ENCODE results near the gene AFAP1L2.

Gene AFAP1L2

GRCh38 chr10:114276671-114277070 lies 127.6 kb downstream of the AFAP1L2 start:
- Histone ChIP-seq H3K4me3 (ENCODE audit: low read depth in 1 of 2, low read length in 2 of 2) (no peak overlapping the region), H3K9me3 (ENCODE audit: control insufficient read depth in 1 of 2, low read length in 2 of 2) (no peaks in the 10 kb centered on the region), H3K36me3 (ENCODE audit: control insufficient read depth in 1 of 2, insufficient read depth in 2 of 2, low read length in 2 of 2) (no peaks in the 10 kb centered on the region), H3K9ac (ENCODE audit: low read depth in 1 of 2, low read length in 2 of 2) (no peak overlapping the region), H3K27me3 (ENCODE audit: control insufficient read depth in 1 of 2, insufficient read depth in 2 of 2, low read length in 2 of 2) (no peaks in the 10 kb centered on the region), H3K4me1 (ENCODE audit: control insufficient read depth in 1 of 2, insufficient read depth in 2 of 2, low read length in 2 of 2) (no peaks in the 10 kb centered on the region), H3K27ac (ENCODE audit: low read depth, low read length) (no peak overlapping the region)

DNA sequence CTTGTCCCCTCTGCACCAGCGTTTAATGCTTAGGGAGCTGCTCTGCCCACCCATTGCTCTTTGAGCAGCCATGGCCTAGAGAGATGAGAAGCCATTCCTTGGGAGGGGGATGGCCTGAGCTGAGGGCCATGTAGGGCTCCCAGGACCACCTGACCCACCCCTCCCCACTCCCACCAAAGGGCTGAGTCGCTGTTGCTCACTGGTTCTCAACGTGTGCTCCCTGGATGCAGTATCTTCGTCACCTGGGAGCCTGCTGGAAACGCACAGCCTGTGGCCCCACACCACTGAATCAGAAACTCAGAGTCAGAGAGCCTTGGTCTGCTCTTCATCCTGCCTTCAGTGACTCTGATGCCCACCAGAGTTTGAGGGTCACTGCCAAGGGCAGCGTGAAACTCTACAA lies 128.2 kb downstream of the AFAP1L2 start:
- H3K36me3 ChIP-seq (ENCODE audit: control insufficient read depth in 1 of 2, insufficient read depth in 2 of 2, low read length in 2 of 2): no peaks in the 10 kb centered on the region
- H3K4me3 ChIP-seq (ENCODE audit: low read depth in 1 of 2, low read length in 2 of 2): no peak overlapping the region
- H3K4me1 ChIP-seq (ENCODE audit: control insufficient read depth in 1 of 2, insufficient read depth in 2 of 2, low read length in 2 of 2): peaks cover 0 to 5% of the 10 kb centered on the region in 2 donors
- H3K9ac ChIP-seq (ENCODE audit: low read depth in 1 of 2, low read length in 2 of 2): no peak overlapping the region
- H3K27ac ChIP-seq (ENCODE audit: low read depth, low read length): no peak overlapping the region
- H3K27me3 ChIP-seq (ENCODE audit: control insufficient read depth in 1 of 2, insufficient read depth in 2 of 2, low read length in 2 of 2): no peaks in the 10 kb centered on the region
- no peaks in the 10 kb centered on the region for H3K9me3 ChIP-seq (ENCODE audit: control insufficient read depth in 1 of 2, low read length in 2 of 2)

DNA sequence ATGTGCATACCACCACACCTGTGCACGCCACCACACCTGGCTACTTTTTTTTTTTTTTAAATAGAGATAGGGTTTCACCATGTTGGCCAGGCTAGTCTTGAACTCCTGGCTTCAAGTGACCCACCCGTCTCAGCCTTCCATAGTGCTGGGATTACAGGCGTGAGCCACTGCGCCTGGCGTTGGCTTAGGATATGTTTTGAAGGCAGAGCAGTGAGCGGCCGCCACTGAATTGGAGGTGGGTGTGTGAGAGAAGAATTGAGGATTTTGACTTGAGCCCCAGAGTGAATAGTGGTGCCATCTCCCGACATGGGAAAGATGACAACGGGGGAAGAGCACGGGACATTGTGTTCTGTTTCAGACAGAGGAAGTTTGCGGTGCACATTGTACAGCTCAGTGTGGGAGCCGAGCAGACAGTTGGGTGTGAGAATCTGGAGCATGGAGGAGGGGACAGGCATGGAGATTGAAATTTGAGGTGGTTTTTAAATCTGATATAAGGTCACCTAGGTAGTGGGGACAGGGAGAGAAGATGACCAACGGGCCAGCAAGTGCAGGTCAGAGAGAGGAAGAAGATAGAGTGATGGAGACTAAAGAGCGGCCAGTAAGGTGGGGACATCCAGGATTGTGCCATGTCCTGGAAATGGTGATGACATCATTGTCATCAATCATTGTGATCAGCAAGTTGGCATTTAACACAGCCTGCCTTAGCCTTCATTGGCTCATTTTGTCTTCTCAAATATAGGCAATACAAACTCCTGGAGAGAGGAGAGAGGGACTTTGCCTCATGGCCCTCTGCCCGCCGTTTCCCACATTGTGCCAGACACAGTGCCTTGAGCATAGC lies 129.5 kb downstream of the AFAP1L2 start:
- H3K36me3 ChIP-seq (ENCODE audit: control insufficient read depth in 1 of 2, insufficient read depth in 2 of 2, low read length in 2 of 2): no peaks in the 10 kb centered on the region

GRCh38 chr10:114273910-114274309 lies 130.4 kb downstream of the AFAP1L2 start:
- H3K9me3 ChIP-seq (ENCODE audit: control insufficient read depth in 1 of 2, low read length in 2 of 2): no peaks in the 10 kb centered on the region
- H3K4me3 ChIP-seq (ENCODE audit: low read depth in 1 of 2, low read length in 2 of 2): no peak overlapping the region
- no peaks in the 10 kb centered on the region for H3K36me3 ChIP-seq (ENCODE audit: control insufficient read depth in 1 of 2, insufficient read depth in 2 of 2, low read length in 2 of 2)
- H3K4me1 ChIP-seq (ENCODE audit: control insufficient read depth in 1 of 2, insufficient read depth in 2 of 2, low read length in 2 of 2): peaks cover 0 to 11% of the 10 kb centered on the region in 2 donors
- H3K27me3 ChIP-seq (ENCODE audit: control insufficient read depth in 1 of 2, insufficient read depth in 2 of 2, low read length in 2 of 2): no peaks in the 10 kb centered on the region
- H3K27ac ChIP-seq (ENCODE audit: low read depth, low read length): no peak overlapping the region
- no peak overlapping the region for H3K9ac ChIP-seq (ENCODE audit: low read depth in 1 of 2, low read length in 2 of 2)

More for the DNA sequence above, 129.5 kb downstream of the AFAP1L2 start:
- Histone ChIP-seq H3K4me1 (ENCODE audit: control insufficient read depth in 1 of 2, insufficient read depth in 2 of 2, low read length in 2 of 2) (peaks cover 0 to 11% of the 10 kb centered on the region in 2 donors), H3K27ac (ENCODE audit: low read depth, low read length) (no peak overlapping the region), H3K27me3 (ENCODE audit: control insufficient read depth in 1 of 2, insufficient read depth in 2 of 2, low read length in 2 of 2) (no peaks in the 10 kb centered on the region), H3K9me3 (ENCODE audit: control insufficient read depth in 1 of 2, low read length in 2 of 2) (no peaks in the 10 kb centered on the region), H3K9ac (ENCODE audit: low read depth in 1 of 2, low read length in 2 of 2) (no peak overlapping the region), H3K4me3 (ENCODE audit: low read depth in 1 of 2, low read length in 2 of 2) (no peak overlapping the region)

DNA sequence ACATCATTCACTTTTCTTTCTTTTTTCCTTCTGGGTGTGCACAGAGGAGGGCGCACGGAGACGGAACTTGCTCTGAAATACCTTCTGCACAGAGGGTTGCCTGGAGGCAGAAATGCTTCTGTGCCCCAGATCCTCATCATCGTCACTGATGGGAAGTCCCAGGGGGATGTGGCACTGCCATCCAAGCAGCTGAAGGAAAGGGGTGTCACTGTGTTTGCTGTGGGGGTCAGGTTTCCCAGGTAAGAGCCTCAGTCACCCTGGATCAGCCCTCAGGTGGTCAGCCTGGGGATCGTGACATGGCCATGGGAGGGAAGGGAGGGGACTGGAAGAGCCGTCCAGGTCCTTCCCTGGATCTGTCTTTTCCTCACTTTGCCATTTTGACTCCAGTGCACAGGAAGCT lies 131.6 kb downstream of the AFAP1L2 start:
- peaks cover 0 to 11% of the 10 kb centered on the region in 2 donors for H3K4me1 ChIP-seq (ENCODE audit: control insufficient read depth in 1 of 2, insufficient read depth in 2 of 2, low read length in 2 of 2)
- no peak overlapping the region for H3K9ac ChIP-seq (ENCODE audit: low read depth in 1 of 2, low read length in 2 of 2)
- H3K4me3 ChIP-seq (ENCODE audit: low read depth in 1 of 2, low read length in 2 of 2): no peak overlapping the region
- H3K27ac ChIP-seq (ENCODE audit: low read depth, low read length): no peak overlapping the region
- no peaks in the 10 kb centered on the region for H3K36me3 ChIP-seq (ENCODE audit: control insufficient read depth in 1 of 2, insufficient read depth in 2 of 2, low read length in 2 of 2)
- H3K9me3 ChIP-seq (ENCODE audit: control insufficient read depth in 1 of 2, low read length in 2 of 2): no peaks in the 10 kb centered on the region
- no peaks in the 10 kb centered on the region for H3K27me3 ChIP-seq (ENCODE audit: control insufficient read depth in 1 of 2, insufficient read depth in 2 of 2, low read length in 2 of 2)

GRCh38 chr10:114271779-114272167 lies 132.5 kb downstream of the AFAP1L2 start:
- H3K27ac ChIP-seq (ENCODE audit: low read depth, low read length): no peak overlapping the region
- no peaks in the 10 kb centered on the region for H3K27me3 ChIP-seq (ENCODE audit: control insufficient read depth in 1 of 2, insufficient read depth in 2 of 2, low read length in 2 of 2)
- H3K9me3 ChIP-seq (ENCODE audit: control insufficient read depth in 1 of 2, low read length in 2 of 2): no peaks in the 10 kb centered on the region
- H3K4me3 ChIP-seq (ENCODE audit: low read depth in 1 of 2, low read length in 2 of 2): no peak overlapping the region
- H3K9ac ChIP-seq (ENCODE audit: low read depth in 1 of 2, low read length in 2 of 2): no peak overlapping the region
- peaks cover 0 to 11% of the 10 kb centered on the region in 2 donors for H3K4me1 ChIP-seq (ENCODE audit: control insufficient read depth in 1 of 2, insufficient read depth in 2 of 2, low read length in 2 of 2)
- H3K36me3 ChIP-seq (ENCODE audit: control insufficient read depth in 1 of 2, insufficient read depth in 2 of 2, low read length in 2 of 2): no peaks in the 10 kb centered on the region

DNA sequence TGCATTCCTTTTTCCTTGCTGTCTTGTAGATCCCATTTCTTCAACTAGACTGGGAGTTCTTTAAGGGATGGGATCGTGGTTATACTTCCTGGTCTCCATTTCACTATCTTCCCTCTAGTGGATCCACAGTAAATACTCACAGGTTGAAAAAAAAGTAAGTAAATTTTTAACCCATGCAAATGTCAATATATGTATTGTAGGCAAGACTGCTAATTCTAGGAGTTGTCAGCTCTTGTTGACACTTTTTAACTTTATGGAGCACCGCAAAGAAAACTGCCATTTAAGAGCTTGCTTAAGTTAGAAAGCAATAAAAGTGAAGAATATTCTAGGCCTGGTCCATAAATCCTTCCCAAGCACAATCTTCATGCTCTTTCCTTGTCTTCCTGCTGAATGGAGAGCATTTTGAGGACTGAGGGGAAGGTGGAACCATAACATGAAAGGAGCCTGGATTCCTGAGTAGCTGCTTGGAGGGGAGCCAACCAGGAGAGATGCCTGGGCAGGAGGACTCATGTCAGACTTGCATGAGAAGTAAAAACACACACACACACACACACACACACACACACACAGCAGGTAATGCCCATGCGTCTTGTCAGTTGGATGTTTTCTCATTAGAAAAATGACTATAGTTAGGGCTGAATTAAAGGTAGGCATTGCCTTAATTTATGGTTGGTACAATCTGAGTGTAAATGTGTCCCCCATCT lies 133.1 kb downstream of the AFAP1L2 start:
- Histone ChIP-seq H3K4me3 (ENCODE audit: low read depth in 1 of 2, low read length in 2 of 2) (no peak overlapping the region), H3K36me3 (ENCODE audit: control insufficient read depth in 1 of 2, insufficient read depth in 2 of 2, low read length in 2 of 2) (no peaks in the 10 kb centered on the region), H3K27ac (ENCODE audit: low read depth, low read length) (no peak overlapping the region), H3K9me3 (ENCODE audit: control insufficient read depth in 1 of 2, low read length in 2 of 2) (no peaks in the 10 kb centered on the region), H3K9ac (ENCODE audit: low read depth in 1 of 2, low read length in 2 of 2) (no peak overlapping the region), H3K4me1 (ENCODE audit: control insufficient read depth in 1 of 2, insufficient read depth in 2 of 2, low read length in 2 of 2) (peaks cover 0 to 11% of the 10 kb centered on the region in 2 donors), H3K27me3 (ENCODE audit: control insufficient read depth in 1 of 2, insufficient read depth in 2 of 2, low read length in 2 of 2) (no peaks in the 10 kb centered on the region)

- no peaks in the 10 kb centered on the region for H3K36me3 ChIP-seq (ENCODE audit: control insufficient read depth in 1 of 2, insufficient read depth in 2 of 2, low read length in 2 of 2)
- no peaks in the 10 kb centered on the region for H3K9me3 ChIP-seq (ENCODE audit: control insufficient read depth in 1 of 2, low read length in 2 of 2)
- H3K27ac ChIP-seq (ENCODE audit: low read depth, low read length): no peak overlapping the region
- H3K4me1 ChIP-seq (ENCODE audit: control insufficient read depth in 1 of 2, insufficient read depth in 2 of 2, low read length in 2 of 2): peaks cover 0 to 10% of the 10 kb centered on the region in 2 donors
- H3K4me3 ChIP-seq (ENCODE audit: low read depth in 1 of 2, low read length in 2 of 2): no peak overlapping the region
- H3K27me3 ChIP-seq (ENCODE audit: control insufficient read depth in 1 of 2, insufficient read depth in 2 of 2, low read length in 2 of 2): no peaks in the 10 kb centered on the region
- no peak overlapping the region for H3K9ac ChIP-seq (ENCODE audit: low read depth in 1 of 2, low read length in 2 of 2)
These were observed 137.8 kb downstream of the AFAP1L2 start for GRCh38 chr10:114266521-114266920.

GRCh38 chr10:114265392-114266053 lies 138.8 kb downstream of the AFAP1L2 start:
- Histone ChIP-seq H3K9me3 (ENCODE audit: control insufficient read depth in 1 of 2, low read length in 2 of 2) (no peaks in the 10 kb centered on the region), H3K27me3 (ENCODE audit: control insufficient read depth in 1 of 2, insufficient read depth in 2 of 2, low read length in 2 of 2) (no peaks in the 10 kb centered on the region), H3K36me3 (ENCODE audit: control insufficient read depth in 1 of 2, insufficient read depth in 2 of 2, low read length in 2 of 2) (no peaks in the 10 kb centered on the region), H3K4me1 (ENCODE audit: control insufficient read depth in 1 of 2, insufficient read depth in 2 of 2, low read length in 2 of 2) (peaks cover 0 to under 1% of the 10 kb centered on the region in 2 donors), H3K9ac (ENCODE audit: low read depth in 1 of 2, low read length in 2 of 2) (no peak overlapping the region), H3K4me3 (ENCODE audit: low read depth in 1 of 2, low read length in 2 of 2) (no peak overlapping the region), H3K27ac (ENCODE audit: low read depth, low read length) (no peak overlapping the region)

GRCh38 chr10:114262496-114262895 lies 141.8 kb downstream of the AFAP1L2 start:
- Histone ChIP-seq H3K27ac (ENCODE audit: low read depth, low read length) (no peak overlapping the region), H3K4me1 (ENCODE audit: control insufficient read depth in 1 of 2, insufficient read depth in 2 of 2, low read length in 2 of 2) (peaks cover 2 to 6% of the 10 kb centered on the region in 2 donors), H3K27me3 (ENCODE audit: control insufficient read depth in 1 of 2, insufficient read depth in 2 of 2, low read length in 2 of 2) (no peaks in the 10 kb centered on the region), H3K36me3 (ENCODE audit: control insufficient read depth in 1 of 2, insufficient read depth in 2 of 2, low read length in 2 of 2) (no peaks in the 10 kb centered on the region), H3K9ac (ENCODE audit: low read depth in 1 of 2, low read length in 2 of 2) (no peak overlapping the region), H3K4me3 (ENCODE audit: low read depth in 1 of 2, low read length in 2 of 2) (no peak overlapping the region), H3K9me3 (ENCODE audit: control insufficient read depth in 1 of 2, low read length in 2 of 2) (no peaks in the 10 kb centered on the region)
